ENCODE measurements around the gene HOXC12. TPM values are rescaled to one million over a fixed set of nuclear protein-coding genes. Genes with fewer than 3 reads are reported as not detected.
A peak's percentile ranks its signal among the peaks of the same experiment; 100 is the strongest.

HOXC12 gene
- total RNA-seq, 1 donor from 2014 or later: not detected

GRCh38 chr12:53996240-53997203 lies 41.8 kb downstream of the HOXC12 start:
- no peak for DNase-seq (ENCODE audit: low spot score)

GRCh38 chr12:53997204-53998109 lies 42.8 kb downstream of the HOXC12 start:
- DNase-seq (ENCODE audit: low spot score): no peak

GRCh38 chr12:53998110-53998899 lies 43.6 kb downstream of the HOXC12 start:
- DNase-seq (ENCODE audit: low spot score): no peak

DNA sequence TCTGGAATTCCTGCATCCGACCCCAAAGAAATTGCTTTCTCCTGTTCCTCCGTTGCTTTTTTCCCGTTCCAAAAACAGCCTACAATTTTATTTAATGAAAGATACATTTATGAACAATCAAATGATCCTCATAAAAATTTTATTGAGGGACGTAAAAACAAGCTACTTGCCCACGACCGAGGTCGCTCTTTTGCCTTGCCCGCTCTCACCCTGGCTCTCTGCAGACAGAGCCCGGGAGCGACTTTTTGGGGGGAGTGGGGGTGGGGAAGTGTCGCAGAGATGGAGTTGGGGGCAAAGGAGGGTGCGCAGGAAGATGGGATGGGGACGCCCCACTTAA lies 44.2 kb downstream of the HOXC12 start:
- no peak for DNase-seq (ENCODE audit: low spot score)

DNA sequence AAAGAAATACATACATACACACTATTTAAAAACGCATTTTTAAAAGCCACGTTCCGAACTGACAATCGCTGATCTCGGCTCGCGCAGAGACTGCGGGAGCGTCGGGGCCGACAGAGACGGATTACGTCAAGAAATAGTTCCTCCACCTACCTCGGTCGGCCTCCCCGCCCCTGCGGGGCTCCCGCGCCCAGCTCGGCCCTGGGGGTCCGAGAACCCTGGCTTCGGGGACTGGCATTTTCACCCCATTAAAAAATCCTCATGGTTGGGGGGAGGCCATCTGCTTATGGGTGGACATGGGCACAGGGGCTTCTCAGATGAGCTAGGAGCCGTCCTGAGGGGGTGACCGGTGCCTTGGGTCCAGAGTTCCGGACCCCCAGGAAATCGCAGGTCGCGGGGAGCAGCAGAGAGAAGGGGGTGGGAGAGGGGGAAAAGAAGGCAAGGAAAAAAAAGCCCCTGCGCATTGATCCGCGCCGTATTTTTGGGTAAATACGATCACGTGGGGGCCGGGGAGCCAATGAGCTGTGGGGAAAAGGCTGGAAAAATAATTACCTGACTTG lies 44.9 kb downstream of the HOXC12 start:
- DNase-seq (ENCODE audit: low spot score): no peak

DNA sequence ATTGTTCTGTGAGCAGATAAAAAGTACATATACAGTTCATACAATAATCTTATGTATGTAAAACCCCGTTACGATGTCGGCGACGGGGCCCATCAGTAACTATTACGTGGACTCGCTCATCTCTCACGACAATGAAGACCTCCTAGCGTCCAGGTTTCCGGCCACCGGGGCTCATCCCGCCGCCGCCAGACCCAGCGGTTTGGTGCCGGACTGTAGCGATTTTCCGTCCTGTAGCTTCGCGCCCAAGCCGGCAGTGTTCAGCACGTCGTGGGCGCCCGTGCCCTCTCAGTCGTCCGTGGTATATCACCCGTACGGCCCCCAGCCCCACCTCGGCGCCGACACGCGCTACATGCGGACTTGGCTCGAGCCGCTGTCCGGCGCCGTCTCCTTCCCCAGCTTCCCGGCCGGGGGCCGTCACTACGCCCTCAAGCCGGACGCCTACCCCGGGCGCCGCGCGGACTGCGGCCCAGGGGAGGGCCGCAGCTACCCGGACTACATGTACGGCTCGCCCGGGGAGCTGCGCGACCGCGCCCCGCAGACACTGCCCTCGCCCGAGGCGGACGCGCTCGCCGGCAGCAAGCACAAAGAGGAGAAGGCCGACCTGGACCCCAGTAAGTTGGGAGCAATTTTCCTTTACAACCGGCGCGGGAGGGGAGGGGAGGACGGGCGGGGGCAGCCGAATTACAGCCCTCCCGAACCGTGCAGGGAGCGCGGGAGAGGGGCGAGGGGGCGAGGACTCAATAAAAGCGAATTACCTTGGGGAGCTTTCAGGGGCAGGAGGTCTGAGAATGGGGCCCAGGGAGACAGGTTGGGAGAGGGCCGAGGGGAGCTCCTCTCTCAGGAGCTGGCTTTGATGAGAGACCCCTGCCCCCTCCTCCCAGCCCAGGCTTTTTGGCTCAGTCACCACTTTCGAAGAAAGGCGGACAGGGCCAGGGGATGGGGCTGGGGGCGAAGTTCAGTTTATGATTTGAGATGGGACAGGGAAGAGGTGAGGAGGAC lies 45.7 kb downstream of the HOXC12 start, which contains the start of gene HOXC9:
TSS of gene HOXC9 (plus strand) at position 46 of the 999 bp plus-strand sequence. CDS start at position 74, 28 bp downstream.
- no peak for DNase-seq (ENCODE audit: low spot score)

- no peak for DNase-seq (ENCODE audit: low spot score)
Measured at GRCh38 chr12:54001283-54002187, 46.8 kb downstream of the HOXC12 start.

- no peak for DNase-seq (ENCODE audit: low spot score)
Measured at GRCh38 chr12:54002278-54002914, 47.7 kb downstream of the HOXC12 start.

DNA sequence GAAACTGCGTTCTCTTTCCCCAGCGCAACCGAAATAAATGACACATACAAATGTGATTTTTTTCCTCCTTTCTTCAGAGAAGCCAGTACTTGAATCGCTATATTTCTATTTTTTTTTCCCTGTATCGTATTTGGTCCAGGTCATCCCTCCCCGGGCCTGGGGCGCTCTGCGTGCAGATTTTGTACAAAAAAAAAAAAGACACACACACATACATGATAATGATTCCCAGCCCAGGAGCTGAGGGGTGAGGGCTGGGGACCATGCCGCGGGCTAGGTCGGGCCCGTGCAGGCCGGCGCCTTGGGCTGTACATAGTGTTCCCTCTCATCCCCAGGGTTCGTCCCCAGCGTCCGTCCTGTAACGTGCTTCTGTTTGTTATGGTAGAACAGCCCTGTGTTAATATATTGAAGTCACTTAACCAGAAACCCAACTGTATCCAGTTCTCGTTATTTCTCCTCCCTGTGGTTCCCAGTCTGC lies 48.2 kb downstream of the HOXC12 start:
- DNase-seq (ENCODE audit: low spot score): no peak

DNA sequence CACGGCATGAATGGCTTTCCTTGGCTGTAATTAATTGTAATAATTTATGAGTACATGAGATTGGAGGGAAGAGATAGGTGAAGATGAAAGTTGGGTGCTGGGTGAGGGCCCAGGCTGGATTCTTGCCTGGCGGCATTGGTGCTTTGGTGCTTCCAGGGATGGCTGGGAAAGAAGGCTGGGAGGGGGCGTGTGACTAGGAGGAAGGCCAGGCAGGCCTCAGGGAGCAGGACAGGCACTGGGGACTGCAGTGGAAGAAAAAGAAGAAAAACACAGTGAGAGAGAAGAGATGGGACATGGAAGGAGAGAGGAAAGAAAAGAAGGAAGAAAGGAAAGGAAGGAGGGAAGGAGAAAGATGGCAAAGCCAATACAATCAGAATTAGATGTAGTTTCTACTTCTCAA lies 48.9 kb downstream of the HOXC12 start:
- no peak for DNase-seq (ENCODE audit: low spot score)

- no peak for DNase-seq (ENCODE audit: low spot score)
Measured at GRCh38 chr12:54004063-54004840, 49.5 kb downstream of the HOXC12 start.

DNA sequence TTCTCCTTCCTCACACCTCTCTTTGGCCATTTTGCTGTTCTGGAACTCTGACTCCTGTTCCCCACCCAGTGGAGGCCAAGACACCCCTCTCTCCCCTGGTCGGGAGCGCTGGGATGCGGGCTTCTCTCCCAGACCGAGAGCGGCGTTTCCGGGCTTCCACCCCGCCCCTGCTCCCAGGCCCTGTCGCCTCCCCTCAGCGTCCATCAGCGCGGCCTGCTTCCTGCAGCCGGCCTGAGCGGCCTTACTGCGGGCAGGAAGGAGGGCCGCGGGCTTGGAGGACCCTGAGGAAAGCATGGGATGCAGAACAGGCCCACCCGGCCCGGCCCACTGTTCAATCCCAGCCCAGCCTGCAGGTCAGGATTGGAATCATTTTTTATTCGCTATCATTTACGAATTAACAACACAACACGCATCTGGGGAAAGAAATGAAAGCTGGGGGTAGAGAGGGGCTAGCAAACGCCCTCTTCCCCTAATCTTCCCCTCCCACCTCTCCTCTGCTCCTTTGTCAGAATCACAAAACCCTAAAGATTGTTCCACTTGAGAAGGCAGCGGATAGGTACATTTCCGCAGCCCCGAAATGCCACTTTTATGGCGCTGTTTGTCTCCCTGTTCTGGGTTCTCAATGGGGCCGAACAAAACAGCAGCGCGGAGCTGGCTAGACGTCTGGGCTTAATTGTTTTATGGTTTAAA lies 50.3 kb downstream of the HOXC12 start:
- DNase-seq (ENCODE audit: low spot score): no peak

DNA sequence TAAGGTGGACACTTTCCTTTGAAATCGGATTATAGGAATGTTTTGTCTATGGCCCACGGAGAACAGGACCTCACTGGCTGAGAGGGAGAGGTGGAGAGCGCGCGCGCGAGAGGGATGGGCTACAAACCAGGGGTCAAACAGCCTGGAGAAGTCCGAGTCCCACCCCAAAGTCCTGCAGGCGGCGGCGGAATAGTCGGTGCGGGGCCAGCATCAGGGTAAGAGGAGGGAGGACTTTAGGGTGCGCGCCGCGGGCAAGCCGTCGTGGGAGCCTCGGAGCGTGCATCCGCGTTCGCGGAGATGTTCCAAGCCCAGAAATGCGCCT lies 50.8 kb downstream of the HOXC12 start:
- no peak for DNase-seq (ENCODE audit: low spot score)

DNA sequence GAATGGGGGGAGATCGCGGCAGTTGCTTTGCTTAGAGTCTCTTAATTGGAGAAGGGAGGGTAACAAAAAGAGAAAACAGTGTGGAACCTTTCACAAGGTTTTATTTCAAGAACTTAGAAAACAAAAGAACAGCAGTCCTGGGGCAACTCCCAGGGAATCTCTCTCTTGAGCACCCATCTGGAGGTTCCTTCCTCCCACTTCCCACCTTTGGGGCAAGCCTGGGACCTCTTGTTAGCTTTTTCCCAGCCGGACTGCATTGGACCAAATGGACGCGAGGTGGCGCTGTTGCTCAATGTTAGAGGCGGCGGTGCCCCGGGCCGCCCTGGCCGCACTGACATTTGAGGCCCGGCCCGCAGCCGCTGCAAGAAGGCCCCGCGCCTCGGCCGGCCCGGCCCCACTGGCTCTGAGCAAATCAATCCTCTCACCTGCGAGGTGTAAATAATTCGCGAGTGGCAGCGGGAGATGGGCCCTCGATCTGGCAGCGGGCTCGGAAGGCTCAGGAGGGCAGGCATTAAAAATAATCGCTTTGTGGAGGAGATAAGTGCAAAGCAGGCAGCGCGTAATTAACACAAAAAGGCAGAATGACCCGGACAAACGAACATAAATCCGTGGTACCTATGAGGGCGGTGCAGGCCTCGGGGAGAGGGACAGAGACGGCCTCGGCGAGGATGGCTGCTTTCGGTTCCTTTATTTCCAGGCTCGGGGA lies 51.3 kb downstream of the HOXC12 start:
- DNase-seq (ENCODE audit: low spot score): peak; percentile 87

DNA sequence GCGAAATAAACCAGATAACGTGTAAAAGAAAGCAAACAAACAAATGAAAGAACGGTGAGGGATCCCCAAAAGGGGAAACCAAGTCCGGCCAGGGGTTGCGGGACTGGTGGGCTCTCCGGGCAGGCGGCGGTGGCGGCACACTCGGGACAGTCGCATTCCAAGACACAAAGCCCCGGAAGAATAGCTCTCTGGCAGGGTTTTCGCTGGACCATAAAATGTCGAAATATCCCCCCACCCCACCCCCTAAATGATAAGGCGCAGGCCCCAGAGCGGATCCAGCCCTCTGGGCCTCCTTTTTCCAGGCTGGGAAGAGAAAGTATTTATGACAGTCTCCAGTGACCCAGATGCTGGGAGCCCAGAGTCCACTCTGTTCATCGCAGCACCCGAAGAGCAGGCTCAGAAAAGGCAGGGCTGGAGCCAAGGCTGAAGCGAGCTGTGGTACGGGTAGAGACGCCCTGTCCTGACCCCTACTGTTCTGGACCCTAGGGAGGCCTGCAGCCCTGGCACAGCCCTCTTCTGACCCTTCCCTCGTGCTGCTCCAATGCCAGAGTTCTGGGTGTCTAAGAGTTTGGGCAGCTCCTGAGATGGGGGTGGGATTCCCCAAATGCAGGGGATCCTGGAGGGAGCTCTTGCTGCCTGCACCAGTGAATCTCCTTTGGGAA lies 52.0 kb downstream of the HOXC12 start:
- no peak for DNase-seq (ENCODE audit: low spot score)
